GM23338 (cell line): Measurements from ENCODE around the gene EVA1B.

ENCODE experiments used
- CREB1 ChIP-seq: fragments of 250-450 bp; sonication (Bioruptor Pico); IDR thresholded peaks from 2 replicates; pipeline ENCODE4 v1.5.0; 2020; ENCODE audit warnings: low read depth, mild to moderate bottlenecking, moderate library complexity
- EZH2 ChIP-seq: fragments of 200-600 bp; sonication (generic); IDR thresholded peaks from one replicate; pipeline ENCODE4 v1.8.0; 2017; ENCODE audit warnings: antibody characterized with exemption, mild to moderate bottlenecking, low read depth; ENCODE audit not compliant: unreplicated experiment
- EZH2phosphoT487 ChIP-seq: fragments of 200-600 bp; sonication (generic); IDR thresholded peaks from one replicate; pipeline ENCODE4 v1.8.1; 2018; ENCODE audit warnings: antibody characterized with exemption; ENCODE audit not compliant: unreplicated experiment
- JUNB ChIP-seq: IDR thresholded peaks from one replicate; pipeline ENCODE4 v1.6.1; 2016; ENCODE audit warnings: antibody characterized with exemption; ENCODE audit not compliant: unreplicated experiment
- NANOG ChIP-seq: IDR thresholded peaks from 2 replicates; pipeline ENCODE4 v1.6.1; 2016; ENCODE audit warnings: antibody characterized with exemption, borderline replicate concordance
- POLR2AphosphoS5 ChIP-seq: IDR thresholded peaks from 2 replicates; pipeline ENCODE4 v1.6.1; 2016; ENCODE audit warnings: antibody characterized with exemption, low read depth
- STAT1 ChIP-seq: IDR thresholded peaks from one replicate; pipeline ENCODE4 v1.6.1; 2016; ENCODE audit warnings: antibody characterized with exemption; ENCODE audit not compliant: unreplicated experiment
- ZNF114 ChIP-seq: fragments of 250-450 bp; sonication (Bioruptor Pico); IDR thresholded peaks from 2 replicates; pipeline ENCODE4 v1.5.0; 2020; ENCODE audit warnings: mild to moderate bottlenecking, moderate library complexity
- ZNF331 ChIP-seq: fragments of 250-450 bp; sonication (Bioruptor Pico); IDR thresholded peaks from 2 replicates; pipeline ENCODE4 v1.5.0; 2020; ENCODE audit warnings: low read depth, mild to moderate bottlenecking, moderate library complexity
- TF ChIP-seq, protein P1 (sequence below), 2 experiments: fragments of 200-600 bp in 1 of 2; sonication (generic) in 1 of 2; conservative IDR thresholded peaks; 2 replicates each; pipeline versions ENCODE4 v1.5.1 to v1.6.1; 2016 to 2017; ENCODE audit warnings: antibody characterized with exemption in 2 of 2, low read depth in 2 of 2, mild to moderate bottlenecking in 2 of 2, moderate library complexity in 1 of 2
- TF ChIP-seq, protein P2 (sequence below): IDR thresholded peaks from one replicate; pipeline ENCODE4 v1.6.1; 2018; ENCODE audit warnings: antibody characterized with exemption; ENCODE audit not compliant: unreplicated experiment

DNA sequence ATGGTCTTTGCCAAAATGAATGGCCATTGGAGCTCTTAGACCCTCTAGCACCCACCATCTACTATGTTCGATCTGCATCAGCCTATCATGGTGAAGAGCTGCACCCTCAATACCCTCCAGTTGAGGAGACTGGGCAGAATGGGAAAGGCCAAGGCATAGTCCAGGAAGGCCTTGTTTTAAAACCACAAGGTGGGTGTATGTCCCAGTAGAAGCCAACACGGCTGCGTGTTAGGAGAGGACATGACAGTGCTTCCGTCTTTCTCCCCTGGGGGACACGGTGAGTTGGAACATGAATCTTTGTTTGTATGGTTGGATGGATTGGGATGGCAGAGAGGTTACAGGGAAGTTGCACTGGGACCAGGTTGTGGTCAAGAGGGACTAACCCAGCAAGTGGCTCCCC is 35.9 kb downstream of the EVA1B start:
- TF ChIP-seq, protein P1, sequence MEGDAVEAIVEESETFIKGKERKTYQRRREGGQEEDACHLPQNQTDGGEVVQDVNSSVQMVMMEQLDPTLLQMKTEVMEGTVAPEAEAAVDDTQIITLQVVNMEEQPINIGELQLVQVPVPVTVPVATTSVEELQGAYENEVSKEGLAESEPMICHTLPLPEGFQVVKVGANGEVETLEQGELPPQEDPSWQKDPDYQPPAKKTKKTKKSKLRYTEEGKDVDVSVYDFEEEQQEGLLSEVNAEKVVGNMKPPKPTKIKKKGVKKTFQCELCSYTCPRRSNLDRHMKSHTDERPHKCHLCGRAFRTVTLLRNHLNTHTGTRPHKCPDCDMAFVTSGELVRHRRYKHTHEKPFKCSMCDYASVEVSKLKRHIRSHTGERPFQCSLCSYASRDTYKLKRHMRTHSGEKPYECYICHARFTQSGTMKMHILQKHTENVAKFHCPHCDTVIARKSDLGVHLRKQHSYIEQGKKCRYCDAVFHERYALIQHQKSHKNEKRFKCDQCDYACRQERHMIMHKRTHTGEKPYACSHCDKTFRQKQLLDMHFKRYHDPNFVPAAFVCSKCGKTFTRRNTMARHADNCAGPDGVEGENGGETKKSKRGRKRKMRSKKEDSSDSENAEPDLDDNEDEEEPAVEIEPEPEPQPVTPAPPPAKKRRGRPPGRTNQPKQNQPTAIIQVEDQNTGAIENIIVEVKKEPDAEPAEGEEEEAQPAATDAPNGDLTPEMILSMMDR (conservative IDR thresholded peaks at IDR 0.05; ENCODE audit: low read depth in 2 of 2), result no peak
- no peak for TF ChIP-seq JUNB
- no peak for TF ChIP-seq POLR2AphosphoS5
- TF ChIP-seq EZH2phosphoT487, result no peak
- TF ChIP-seq EZH2, result no peak
- TF ChIP-seq, protein P2, sequence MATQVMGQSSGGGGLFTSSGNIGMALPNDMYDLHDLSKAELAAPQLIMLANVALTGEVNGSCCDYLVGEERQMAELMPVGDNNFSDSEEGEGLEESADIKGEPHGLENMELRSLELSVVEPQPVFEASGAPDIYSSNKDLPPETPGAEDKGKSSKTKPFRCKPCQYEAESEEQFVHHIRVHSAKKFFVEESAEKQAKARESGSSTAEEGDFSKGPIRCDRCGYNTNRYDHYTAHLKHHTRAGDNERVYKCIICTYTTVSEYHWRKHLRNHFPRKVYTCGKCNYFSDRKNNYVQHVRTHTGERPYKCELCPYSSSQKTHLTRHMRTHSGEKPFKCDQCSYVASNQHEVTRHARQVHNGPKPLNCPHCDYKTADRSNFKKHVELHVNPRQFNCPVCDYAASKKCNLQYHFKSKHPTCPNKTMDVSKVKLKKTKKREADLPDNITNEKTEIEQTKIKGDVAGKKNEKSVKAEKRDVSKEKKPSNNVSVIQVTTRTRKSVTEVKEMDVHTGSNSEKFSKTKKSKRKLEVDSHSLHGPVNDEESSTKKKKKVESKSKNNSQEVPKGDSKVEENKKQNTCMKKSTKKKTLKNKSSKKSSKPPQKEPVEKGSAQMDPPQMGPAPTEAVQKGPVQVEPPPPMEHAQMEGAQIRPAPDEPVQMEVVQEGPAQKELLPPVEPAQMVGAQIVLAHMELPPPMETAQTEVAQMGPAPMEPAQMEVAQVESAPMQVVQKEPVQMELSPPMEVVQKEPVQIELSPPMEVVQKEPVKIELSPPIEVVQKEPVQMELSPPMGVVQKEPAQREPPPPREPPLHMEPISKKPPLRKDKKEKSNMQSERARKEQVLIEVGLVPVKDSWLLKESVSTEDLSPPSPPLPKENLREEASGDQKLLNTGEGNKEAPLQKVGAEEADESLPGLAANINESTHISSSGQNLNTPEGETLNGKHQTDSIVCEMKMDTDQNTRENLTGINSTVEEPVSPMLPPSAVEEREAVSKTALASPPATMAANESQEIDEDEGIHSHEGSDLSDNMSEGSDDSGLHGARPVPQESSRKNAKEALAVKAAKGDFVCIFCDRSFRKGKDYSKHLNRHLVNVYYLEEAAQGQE, result no peak
- no peak for TF ChIP-seq CREB1 (CRISPR knock-in tag)
- TF ChIP-seq STAT1, result no peak
- TF ChIP-seq NANOG, result no peak
- TF ChIP-seq ZNF331 (CRISPR knock-in tag), result no peak
- TF ChIP-seq ZNF114, result no peak
